Skeletal muscle satellite cell (primary cell): ENCODE measurements around the gene BTBD19. TPM values are rescaled to one million over a fixed set of nuclear protein-coding genes. Genes with fewer than 3 reads are reported as not detected.

Experiments
- H3K27me3 ChIP-seq: 2 replicates; pipeline ENCODE4 v1.7.0; 2013; ENCODE audit warnings: low read length; ENCODE audit not compliant: control insufficient read depth, insufficient read depth
- H3K36me3 ChIP-seq: 2 replicates; pipeline ENCODE4 v1.7.0; 2013; ENCODE audit warnings: mild to moderate bottlenecking, control low read depth, low read length; ENCODE audit not compliant: insufficient read depth
- H3K4me1 ChIP-seq: 2 replicates; pipeline ENCODE4 v1.7.0; 2013; ENCODE audit warnings: low read length; ENCODE audit not compliant: control insufficient read depth, insufficient read depth
- H3K4me2 ChIP-seq: 2 replicates; pipeline ENCODE4 v1.7.0; 2013; ENCODE audit warnings: mild to moderate bottlenecking, low read length
- H3K4me3 ChIP-seq: 2 replicates; pipeline ENCODE4 v1.7.0; 2013; ENCODE audit warnings: low read length
- H3K9ac ChIP-seq: 2 replicates; pipeline ENCODE4 v1.7.0; 2013; ENCODE audit warnings: mild to moderate bottlenecking, low read depth, low read length, moderate library complexity
- H3K9me3 ChIP-seq: replicated peaks from 2 replicates; pipeline ENCODE4 v1.7.0; 2013; ENCODE audit warnings: mild to moderate bottlenecking, control low read depth, low read length
- small RNA-seq: library from RNA; depleted of rRNA; stranded (forward); fragments of <200 nt; gene quantifications from one replicate; pipeline ENCODE3, GENCODE V24; 2012

BTBD19 gene

GRCh38 chr1:44854970-44855369, 46.6 kb downstream of the BTBD19 start:
- H3K36me3 ChIP-seq = peaks cover 5% of the 10 kb centered on the region
- no peak overlapping the region for H3K9ac ChIP-seq
- no peaks in the 10 kb centered on the region for H3K9me3 ChIP-seq
- no peak overlapping the region for H3K4me2 ChIP-seq
- H3K27me3 ChIP-seq = no peaks in the 10 kb centered on the region
- H3K4me3 ChIP-seq = no peak overlapping the region
- H3K4me1 ChIP-seq = no peaks in the 10 kb centered on the region

DNA sequence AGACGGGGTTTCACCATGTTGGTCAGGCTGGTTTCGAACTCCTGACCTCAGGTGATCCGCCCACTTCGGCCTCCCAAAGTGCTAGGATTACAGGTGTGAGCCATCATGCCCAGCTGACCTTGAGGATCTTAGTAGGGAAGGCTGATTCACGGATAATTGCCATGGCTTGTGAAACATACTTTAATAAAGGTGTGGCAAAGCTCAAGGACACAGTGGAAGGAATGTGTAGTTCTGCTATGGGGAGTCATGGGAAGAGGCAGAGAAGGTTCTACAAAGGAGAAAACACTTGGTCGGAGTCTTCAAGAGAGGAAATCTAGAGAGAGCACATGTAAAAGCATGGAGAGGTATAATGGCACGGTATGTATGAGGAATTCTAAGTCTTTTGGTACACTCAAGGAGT, 47.4 kb downstream of the BTBD19 start:
- no peaks in the 10 kb centered on the region for H3K9me3 ChIP-seq
- no peak overlapping the region for H3K4me3 ChIP-seq
- H3K36me3 ChIP-seq = peaks cover 5% of the 10 kb centered on the region
- H3K9ac ChIP-seq = no peak overlapping the region
- no peaks in the 10 kb centered on the region for H3K4me1 ChIP-seq
- no peaks in the 10 kb centered on the region for H3K27me3 ChIP-seq
- no peak overlapping the region for H3K4me2 ChIP-seq

- no peak overlapping the region for H3K4me3 ChIP-seq
- H3K27me3 ChIP-seq = no peaks in the 10 kb centered on the region
- peaks cover 8% of the 10 kb centered on the region for H3K36me3 ChIP-seq
- H3K9me3 ChIP-seq = no peaks in the 10 kb centered on the region
- no peak overlapping the region for H3K9ac ChIP-seq
- H3K4me1 ChIP-seq = no peaks in the 10 kb centered on the region
- H3K4me2 ChIP-seq = no peak overlapping the region
Measured at GRCh38 chr1:44857446-44857845, 49.1 kb downstream of the BTBD19 start.

- no peaks in the 10 kb centered on the region for H3K27me3 ChIP-seq
- no peak overlapping the region for H3K4me3 ChIP-seq
- peaks cover 12% of the 10 kb centered on the region for H3K36me3 ChIP-seq
- H3K4me2 ChIP-seq = no peak overlapping the region
- no peaks in the 10 kb centered on the region for H3K4me1 ChIP-seq
- H3K9ac ChIP-seq = no peak overlapping the region
- no peaks in the 10 kb centered on the region for H3K9me3 ChIP-seq
Measured at GRCh38 chr1:44860331-44860730, 52.0 kb downstream of the BTBD19 start.

DNA sequence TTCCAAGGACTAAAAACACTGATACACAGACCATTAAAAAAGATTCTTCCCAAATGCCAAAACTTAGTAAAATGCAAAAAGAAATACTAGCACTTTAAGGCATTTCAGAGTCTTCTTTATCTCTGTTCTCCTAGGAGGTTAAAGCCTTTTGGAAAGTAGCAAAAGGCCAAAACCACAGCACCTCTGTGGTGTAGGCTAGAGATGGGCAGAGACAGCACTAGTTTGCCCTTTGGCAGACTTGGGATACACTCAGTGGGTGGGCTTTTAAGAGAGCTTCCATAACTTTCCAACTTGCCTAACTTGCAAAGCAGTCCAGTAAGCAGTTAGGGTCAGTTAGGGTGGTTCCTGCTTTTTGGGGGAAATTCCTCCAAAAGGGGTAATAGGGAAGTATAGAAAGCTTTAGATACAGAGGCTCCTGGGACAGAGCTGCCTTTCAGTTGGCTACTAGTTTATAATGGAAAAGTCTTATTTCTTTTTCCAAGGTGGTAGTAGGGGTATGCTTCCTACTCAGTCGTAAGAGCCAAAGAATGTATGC, 52.6 kb downstream of the BTBD19 start:
- H3K9me3 ChIP-seq = no peaks in the 10 kb centered on the region
- no peak overlapping the region for H3K4me2 ChIP-seq
- H3K9ac ChIP-seq = no peak overlapping the region
- no peak overlapping the region for H3K4me3 ChIP-seq
- peaks cover 12% of the 10 kb centered on the region for H3K36me3 ChIP-seq
- H3K4me1 ChIP-seq = no peaks in the 10 kb centered on the region
- H3K27me3 ChIP-seq = no peaks in the 10 kb centered on the region

DNA sequence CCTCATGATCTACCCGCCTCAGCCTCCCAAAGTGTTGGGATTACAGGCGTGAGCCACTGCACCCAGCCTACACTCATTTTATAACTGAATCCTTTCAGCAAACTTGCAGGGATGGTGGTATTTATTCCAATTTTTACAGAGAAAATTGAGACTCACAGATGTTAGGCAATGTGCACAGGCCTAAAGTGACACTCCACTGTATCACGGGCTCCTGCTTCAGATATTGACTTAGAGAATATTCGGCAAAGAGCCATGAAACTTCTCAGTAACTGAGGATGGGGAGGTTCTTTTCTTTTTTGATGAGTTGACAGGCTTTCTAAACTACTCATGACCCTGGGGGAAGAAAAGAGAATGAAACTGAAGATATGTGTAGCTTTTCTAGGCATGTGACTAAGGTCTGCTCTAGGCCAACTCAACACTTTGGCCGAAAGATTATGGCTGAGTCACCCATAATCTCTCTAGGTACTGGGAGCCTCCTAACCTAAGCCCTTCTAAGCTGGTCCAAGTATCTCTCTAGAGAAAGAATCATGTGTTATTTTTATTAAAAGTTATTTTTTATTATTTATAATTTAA, 54.6 kb downstream of the BTBD19 start:
- Histone ChIP-seq H3K9ac (no peak overlapping the region), H3K4me2 (no peak overlapping the region), H3K4me3 (no peak overlapping the region), H3K9me3 (no peaks in the 10 kb centered on the region), H3K27me3 (no peaks in the 10 kb centered on the region), H3K4me1 (no peaks in the 10 kb centered on the region), H3K36me3 (peaks cover 11% of the 10 kb centered on the region)

Small RNAs within 50 kb of the gene (small RNA-seq; reads per million reads assigned to genes)
- gene AL136380.1 (not detected), gene SNORD38A (2,627 reads per million, percentile 100 among the genes with 10 or more reads in this experiment), gene SNORD38B (not detected), gene SNORD46 (34.4 reads per million, percentile 95 among the genes with 10 or more reads in this experiment), gene SNORD55 (not detected)
